C4-2B (cell line): ENCODE measurements around the gene CORO2B.

ENCODE experiments used
- ZFX ChIP-seq: fragments of 450-650 bp; IDR thresholded peaks from 2 replicates; pipeline ENCODE4 v1.6.1; 2017
- TF ChIP-seq, protein P1 (sequence below): fragments of 450-650 bp; conservative IDR thresholded peaks from 2 replicates; pipeline ENCODE4 v1.5.1; 2017; ENCODE audit warnings: mild to moderate bottlenecking

DNA sequence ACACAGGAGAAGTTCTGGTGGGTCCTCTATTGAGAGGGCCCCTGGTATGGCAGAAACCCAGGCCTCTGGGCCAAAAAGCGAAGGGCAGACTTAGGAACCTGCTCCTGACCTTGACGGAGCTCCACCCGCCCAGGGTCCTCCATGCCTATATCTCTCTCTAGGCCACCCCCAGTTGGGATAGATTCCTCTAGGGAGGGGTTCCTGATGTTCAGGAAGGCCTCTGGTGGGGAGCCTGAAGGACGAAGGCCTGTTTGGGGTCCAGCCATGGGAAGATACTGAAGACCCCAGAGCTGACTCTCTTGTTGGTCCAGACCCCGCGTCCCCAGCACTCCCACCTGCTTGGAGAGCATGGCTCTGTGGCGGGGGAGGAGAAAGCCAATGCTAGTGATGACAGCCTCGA lies 104.2 kb downstream of the CORO2B start:
- TF ChIP-seq, protein P1, sequence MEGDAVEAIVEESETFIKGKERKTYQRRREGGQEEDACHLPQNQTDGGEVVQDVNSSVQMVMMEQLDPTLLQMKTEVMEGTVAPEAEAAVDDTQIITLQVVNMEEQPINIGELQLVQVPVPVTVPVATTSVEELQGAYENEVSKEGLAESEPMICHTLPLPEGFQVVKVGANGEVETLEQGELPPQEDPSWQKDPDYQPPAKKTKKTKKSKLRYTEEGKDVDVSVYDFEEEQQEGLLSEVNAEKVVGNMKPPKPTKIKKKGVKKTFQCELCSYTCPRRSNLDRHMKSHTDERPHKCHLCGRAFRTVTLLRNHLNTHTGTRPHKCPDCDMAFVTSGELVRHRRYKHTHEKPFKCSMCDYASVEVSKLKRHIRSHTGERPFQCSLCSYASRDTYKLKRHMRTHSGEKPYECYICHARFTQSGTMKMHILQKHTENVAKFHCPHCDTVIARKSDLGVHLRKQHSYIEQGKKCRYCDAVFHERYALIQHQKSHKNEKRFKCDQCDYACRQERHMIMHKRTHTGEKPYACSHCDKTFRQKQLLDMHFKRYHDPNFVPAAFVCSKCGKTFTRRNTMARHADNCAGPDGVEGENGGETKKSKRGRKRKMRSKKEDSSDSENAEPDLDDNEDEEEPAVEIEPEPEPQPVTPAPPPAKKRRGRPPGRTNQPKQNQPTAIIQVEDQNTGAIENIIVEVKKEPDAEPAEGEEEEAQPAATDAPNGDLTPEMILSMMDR = no peak
- TF ChIP-seq ZFX = no peak
